Transverse colon (tissue), 3 donors: Measurements from ENCODE around the gene NBEA.

Experiments
- CTCF ChIP-seq, 5 experiments: fragments of 200-600 bp in 3 of 5; fragments of 450-650 bp in 2 of 5; sonication (generic) in 3 of 5; IDR thresholded peaks; 1 replicate in 2 of 5; 2 replicates in 3 of 5; pipeline ENCODE4 v1.5.1; 2016 to 2017; ENCODE audit warnings: antibody characterized with exemption in 5 of 5, inconsistent platforms in 3 of 5, mild to moderate bottlenecking in 2 of 5, moderate library complexity in 1 of 5
- POLR2A ChIP-seq: fragments of 450-650 bp; IDR thresholded peaks from one replicate; pipeline ENCODE4 v1.6.1; 2016; ENCODE audit warnings: antibody characterized with exemption, mild to moderate bottlenecking, moderate library complexity

- no peak for TF ChIP-seq CTCF (IDR thresholded peaks at IDR 0.05)
- TF ChIP-seq POLR2A, result no peak
Observed at GRCh38 chr13:35160896-35161295, 218.8 kb downstream of the NBEA start.
